Peyer's patch (tissue), 4 donors: ENCODE data around the gene PHF13. TPM values are rescaled to one million over a fixed set of nuclear protein-coding genes. Genes with fewer than 3 reads are reported as not detected.

Source experiments
- DNase-seq, 3 donors: peaks; one replicate each; pipeline ENCODE4 v3.0.0-alpha.2; 2017 to 2019
- H3K27ac ChIP-seq, 4 donors: fragments of 200-600 bp; sonication (generic); one replicate each; pipeline ENCODE4 v1.5.1; 2016 to 2019
- H3K27me3 ChIP-seq, 2 donors: fragments of 200-600 bp; sonication (generic); one replicate each; pipeline ENCODE4 v1.5.1; 2019
- H3K36me3 ChIP-seq, 3 donors: fragments of 200-600 bp; sonication (generic); one replicate each; pipeline ENCODE4 v1.5.1; 2016 to 2019
- H3K4me1 ChIP-seq, 4 donors: fragments of 200-600 bp; sonication (generic); one replicate each; pipeline ENCODE4 v1.5.1; 2016 to 2019
- H3K4me3 ChIP-seq, 4 donors: fragments of 200-600 bp; sonication (generic); 1 replicate in 3 of 4; 2 replicates in 1 of 4; pipeline ENCODE4 v1.5.1; 2016 to 2019; ENCODE audit warnings: mild to moderate bottlenecking in 1 of 4
- H3K9me3 ChIP-seq, 4 donors: fragments of 200-600 bp; sonication (generic); one replicate each; pipeline ENCODE4 v1.5.1; 2016 to 2019; ENCODE audit warnings: mild to moderate bottlenecking in 1 of 4
- POLR2A ChIP-seq, 2 donors: fragments of 450-650 bp; IDR thresholded peaks; one replicate each; pipeline ENCODE4 v1.5.1; 2017; ENCODE audit warnings: antibody characterized with exemption in 2 of 2, mild to moderate bottlenecking in 2 of 2, moderate library complexity in 2 of 2
- total RNA-seq, 4 donors: library from RNA; depleted of rRNA; stranded (reverse); fragments of >200 nt; gene quantifications; one replicate each; pipeline ENCODE4 v1.1.0, GENCODE V29; 2016
- TF ChIP-seq, protein P1 (sequence below), 6 experiments: fragments of 450-650 bp in 4 of 6; fragments of 200-600 bp in 2 of 6; sonication (generic) in 1 of 6; IDR thresholded peaks; one replicate each; pipeline ENCODE4 v1.5.1; 2017 to 2019; ENCODE audit warnings: antibody characterized with exemption in 6 of 6, mild to moderate bottlenecking in 3 of 6, moderate library complexity in 1 of 6

PHF13 gene
- total RNA-seq, 4 donors from 2014 or later = 3.3 to 7.4 (median 6.0) TPM

DNA sequence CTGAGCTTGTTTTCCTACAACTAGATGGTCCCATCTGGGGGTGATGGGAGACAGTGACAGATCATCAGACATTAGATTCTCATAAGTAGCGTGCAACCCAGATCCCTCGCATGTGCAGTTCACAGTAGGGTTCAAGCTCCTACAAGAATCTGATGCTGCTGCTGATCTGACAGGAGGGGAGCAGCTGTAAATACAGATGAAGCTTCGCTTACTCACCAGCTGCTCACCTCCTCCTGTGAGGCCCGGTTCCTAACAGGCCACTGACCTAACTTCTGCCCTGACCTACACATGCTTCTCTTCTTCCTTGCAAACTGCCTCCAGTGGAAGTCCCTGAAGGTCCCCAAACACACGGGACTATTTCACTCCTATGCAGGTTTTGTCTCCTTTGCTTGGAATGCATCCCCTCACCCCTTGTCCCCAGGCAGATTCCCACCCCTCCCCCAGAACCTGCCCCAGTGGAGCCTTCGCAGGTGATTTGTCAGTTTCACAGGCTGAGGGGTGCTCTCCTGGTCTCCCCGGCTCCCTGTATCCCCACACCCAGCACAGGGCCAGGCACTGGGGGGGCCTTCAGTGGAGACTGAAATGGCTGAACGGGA lies 39.4 kb upstream of the PHF13 start:
- TF ChIP-seq POLR2A (IDR thresholded peaks at IDR 0.05) = no peak
- TF ChIP-seq, protein P1, sequence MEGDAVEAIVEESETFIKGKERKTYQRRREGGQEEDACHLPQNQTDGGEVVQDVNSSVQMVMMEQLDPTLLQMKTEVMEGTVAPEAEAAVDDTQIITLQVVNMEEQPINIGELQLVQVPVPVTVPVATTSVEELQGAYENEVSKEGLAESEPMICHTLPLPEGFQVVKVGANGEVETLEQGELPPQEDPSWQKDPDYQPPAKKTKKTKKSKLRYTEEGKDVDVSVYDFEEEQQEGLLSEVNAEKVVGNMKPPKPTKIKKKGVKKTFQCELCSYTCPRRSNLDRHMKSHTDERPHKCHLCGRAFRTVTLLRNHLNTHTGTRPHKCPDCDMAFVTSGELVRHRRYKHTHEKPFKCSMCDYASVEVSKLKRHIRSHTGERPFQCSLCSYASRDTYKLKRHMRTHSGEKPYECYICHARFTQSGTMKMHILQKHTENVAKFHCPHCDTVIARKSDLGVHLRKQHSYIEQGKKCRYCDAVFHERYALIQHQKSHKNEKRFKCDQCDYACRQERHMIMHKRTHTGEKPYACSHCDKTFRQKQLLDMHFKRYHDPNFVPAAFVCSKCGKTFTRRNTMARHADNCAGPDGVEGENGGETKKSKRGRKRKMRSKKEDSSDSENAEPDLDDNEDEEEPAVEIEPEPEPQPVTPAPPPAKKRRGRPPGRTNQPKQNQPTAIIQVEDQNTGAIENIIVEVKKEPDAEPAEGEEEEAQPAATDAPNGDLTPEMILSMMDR (IDR thresholded peaks at IDR 0.05) = no peak
- DNase-seq = no peak

DNA sequence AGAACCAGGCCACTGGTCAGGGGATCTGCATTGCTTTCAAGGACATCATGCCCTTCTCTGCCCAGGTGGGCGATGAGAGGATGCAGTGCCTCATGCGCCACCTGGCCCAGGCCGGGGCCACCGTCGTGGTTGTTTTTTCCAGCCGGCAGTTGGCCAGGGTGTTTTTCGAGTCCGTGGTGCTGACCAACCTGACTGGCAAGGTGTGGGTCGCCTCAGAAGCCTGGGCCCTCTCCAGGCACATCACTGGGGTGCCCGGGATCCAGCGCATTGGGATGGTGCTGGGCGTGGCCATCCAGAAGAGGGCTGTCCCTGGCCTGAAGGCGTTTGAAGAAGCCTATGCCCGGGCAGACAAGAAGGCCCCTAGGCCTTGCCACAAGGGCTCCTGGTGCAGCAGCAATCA lies 38.7 kb upstream of the PHF13 start:
- no peak for DNase-seq
- no peak for TF ChIP-seq POLR2A (IDR thresholded peaks at IDR 0.05)
- TF ChIP-seq, protein P1 (IDR thresholded peaks at IDR 0.05) = no peak
- Histone ChIP-seq H3K9me3 (no peaks in the 10 kb centered on the region), H3K4me1 (peaks cover 4 to 6% (median 4%) of the 10 kb centered on the region in 4 donors), H3K36me3 (no peaks in the 10 kb centered on the region), H3K4me3 (no peak overlapping the region), H3K27me3 (no peaks in the 10 kb centered on the region), H3K27ac (no peak overlapping the region)

More for the DNA sequence above, 39.4 kb upstream of the PHF13 start:
- Histone ChIP-seq H3K27ac (no peak overlapping the region), H3K36me3 (no peaks in the 10 kb centered on the region), H3K27me3 (no peaks in the 10 kb centered on the region), H3K9me3 (no peaks in the 10 kb centered on the region), H3K4me1 (peaks cover under 1 to 2% (median under 1%) of the 10 kb centered on the region in 4 donors), H3K4me3 (no peak overlapping the region)

DNA sequence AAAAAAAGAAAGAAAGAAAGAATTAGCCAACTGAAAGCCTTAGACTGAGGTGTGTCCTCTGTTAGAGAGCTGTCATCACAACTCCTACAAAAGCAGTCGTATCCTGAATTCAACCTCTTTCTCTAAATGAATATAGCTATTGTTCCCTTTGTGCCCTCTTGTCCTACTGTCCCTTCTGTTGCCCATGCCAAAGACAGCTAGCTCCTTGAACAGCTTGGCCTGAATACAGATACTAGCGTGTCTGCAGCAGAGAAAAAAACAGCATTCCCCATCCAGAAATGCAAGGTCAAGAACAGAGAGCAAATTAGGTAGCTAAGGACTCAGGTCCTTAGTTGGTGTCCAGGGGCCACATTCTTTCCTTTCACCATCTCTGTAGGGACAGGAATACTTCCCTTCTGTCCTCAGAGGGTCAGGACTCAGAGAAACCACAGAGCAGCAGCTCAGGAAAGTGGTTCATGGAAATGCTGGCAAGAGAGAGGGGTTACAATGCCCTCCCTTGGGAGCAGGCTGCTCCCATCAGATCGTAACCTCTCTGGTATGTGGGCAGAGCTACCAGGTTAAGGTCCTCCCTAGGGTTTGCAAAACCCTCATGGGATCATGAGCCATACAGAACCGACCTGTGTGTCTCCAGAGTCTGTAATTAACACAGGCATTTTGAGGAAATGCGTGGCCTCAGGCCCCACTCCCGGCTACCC lies 35.6 kb upstream of the PHF13 start:
- Histone ChIP-seq H3K27me3 (no peaks in the 10 kb centered on the region), H3K4me1 (peaks cover 12 to 34% (median 16%) of the 10 kb centered on the region in 4 donors), H3K36me3 (no peaks in the 10 kb centered on the region), H3K27ac (no peak overlapping the region), H3K9me3 (no peaks in the 10 kb centered on the region), H3K4me3 (no peak overlapping the region)
- DNase-seq = no peak
- no peak for TF ChIP-seq POLR2A (IDR thresholded peaks at IDR 0.05)
- TF ChIP-seq, protein P1 (IDR thresholded peaks at IDR 0.05) = no peak

DNA sequence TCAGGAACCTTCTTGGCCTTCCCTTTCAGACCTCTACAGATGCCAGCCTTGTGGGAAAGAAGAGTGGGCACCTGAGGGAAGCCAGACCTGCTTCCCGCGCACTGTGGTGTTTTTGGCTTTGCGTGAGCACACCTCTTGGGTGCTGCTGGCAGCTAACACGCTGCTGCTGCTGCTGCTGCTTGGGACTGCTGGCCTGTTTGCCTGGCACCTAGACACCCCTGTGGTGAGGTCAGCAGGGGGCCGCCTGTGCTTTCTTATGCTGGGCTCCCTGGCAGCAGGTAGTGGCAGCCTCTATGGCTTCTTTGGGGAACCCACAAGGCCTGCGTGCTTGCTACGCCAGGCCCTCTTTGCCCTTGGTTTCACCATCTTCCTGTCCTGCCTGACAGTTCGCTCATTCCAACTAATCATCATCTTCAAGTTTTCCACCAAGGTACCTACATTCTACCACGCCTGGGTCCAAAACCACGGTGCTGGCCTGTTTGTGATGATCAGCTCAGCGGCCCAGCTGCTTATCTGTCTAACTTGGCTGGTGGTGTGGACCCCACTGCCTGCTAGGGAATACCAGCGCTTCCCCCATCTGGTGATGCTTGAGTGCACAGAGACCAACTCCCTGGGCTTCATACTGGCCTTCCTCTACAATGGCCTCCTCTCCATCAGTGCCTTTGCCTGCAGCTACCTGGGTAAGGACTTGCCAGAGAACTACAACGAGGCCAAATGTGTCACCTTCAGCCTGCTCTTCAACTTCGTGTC lies 34.7 kb upstream of the PHF13 start:
- H3K36me3 ChIP-seq = no peaks in the 10 kb centered on the region
- TF ChIP-seq POLR2A (IDR thresholded peaks at IDR 0.05) = no peak
- TF ChIP-seq, protein P1 (IDR thresholded peaks at IDR 0.05) = no peak
- no peaks in the 10 kb centered on the region for H3K27me3 ChIP-seq
- H3K4me1 ChIP-seq = peaks cover 12 to 37% (median 16%) of the 10 kb centered on the region in 4 donors
- H3K4me3 ChIP-seq = peak overlapping the region; percentile 82 to 97 (median 90)
- peak overlapping the region; percentile 95 to 96 (median 95) for H3K27ac ChIP-seq
- no peaks in the 10 kb centered on the region for H3K9me3 ChIP-seq
- DNase-seq = no peak

DNA sequence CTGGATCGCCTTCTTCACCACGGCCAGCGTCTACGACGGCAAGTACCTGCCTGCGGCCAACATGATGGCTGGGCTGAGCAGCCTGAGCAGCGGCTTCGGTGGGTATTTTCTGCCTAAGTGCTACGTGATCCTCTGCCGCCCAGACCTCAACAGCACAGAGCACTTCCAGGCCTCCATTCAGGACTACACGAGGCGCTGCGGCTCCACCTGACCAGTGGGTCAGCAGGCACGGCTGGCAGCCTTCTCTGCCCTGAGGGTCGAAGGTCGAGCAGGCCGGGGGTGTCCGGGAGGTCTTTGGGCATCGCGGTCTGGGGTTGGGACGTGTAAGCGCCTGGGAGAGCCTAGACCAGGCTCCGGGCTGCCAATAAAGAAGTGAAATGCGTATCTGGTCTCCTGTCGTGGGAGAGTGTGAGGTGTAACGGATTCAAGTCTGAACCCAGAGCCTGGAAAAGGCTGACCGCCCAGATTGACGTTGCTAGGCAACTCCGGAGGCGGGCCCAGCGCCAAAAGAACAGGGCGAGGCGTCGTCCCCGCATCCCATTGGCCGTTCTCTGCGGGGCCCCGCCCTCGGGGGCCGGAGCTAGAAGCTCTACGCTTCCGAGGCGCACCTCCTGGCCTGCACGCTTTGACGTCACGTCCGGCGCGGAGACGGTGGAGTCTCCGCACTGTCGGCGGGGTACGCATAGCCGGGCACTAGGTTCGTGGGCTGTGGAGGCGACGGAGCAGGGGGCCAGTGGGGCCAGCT lies 34.0 kb upstream of the PHF13 start, which contains the start of gene ZBTB48:
Gene ZBTB48 (plus strand): TSS at position 621 of the 745 bp plus-strand sequence. CDS start 616 bp downstream, outside the sequence.
- DNase-seq = peak; percentile 98 to 100 (median 100)
- H3K4me1 ChIP-seq = peaks cover 12 to 37% (median 16%) of the 10 kb centered on the region in 4 donors
- H3K4me3 ChIP-seq = peak within 1 kb of the TSS; percentile 82 to 97 (median 90)
- TF ChIP-seq, protein P1 (IDR thresholded peaks at IDR 0.05) = no peak
- TF ChIP-seq POLR2A (IDR thresholded peaks at IDR 0.05) = peak; percentile 93 to 97
- no peaks in the 10 kb centered on the region for H3K27me3 ChIP-seq
- H3K36me3 ChIP-seq = no peaks in the 10 kb centered on the region
- peak within 1 kb of the TSS; percentile 95 to 96 (median 95) for H3K27ac ChIP-seq
- no peaks in the 10 kb centered on the region for H3K9me3 ChIP-seq
